ENCODE data around the gene PDK4. TPM values are rescaled to one million over a fixed set of nuclear protein-coding genes. Genes with fewer than 3 reads are reported as not detected.

The PDK4 gene
- total and polyA plus RNA-seq, 2 donors from 2014 or later: 45.0 to 106 TPM

DNA sequence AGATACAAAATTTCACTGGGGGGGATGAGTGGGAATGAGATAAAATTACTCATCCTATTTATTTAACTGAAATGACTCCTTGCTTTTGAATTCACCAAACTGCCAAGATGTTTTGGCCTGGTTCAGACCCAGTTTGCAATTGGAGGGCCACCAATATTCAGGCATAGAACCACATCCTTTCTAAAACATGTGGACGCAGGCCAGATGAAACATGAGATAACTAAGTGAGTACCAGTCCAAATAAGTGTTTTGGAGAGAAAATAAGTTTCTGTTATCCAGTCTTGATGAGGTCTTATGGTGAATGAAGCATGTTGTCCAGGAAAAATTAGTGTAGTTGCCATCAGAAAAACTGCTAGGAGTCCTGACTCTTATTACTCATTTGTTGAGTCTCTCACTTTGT, 36.3 kb upstream of the PDK4 start:
- Histone ChIP-seq H3K27ac (ENCODE audit: low read depth in 2 of 2, low read length in 2 of 2) (no peak overlapping the region), H3K9me3 (ENCODE audit: control insufficient read depth in 2 of 3, insufficient read depth in 1 of 3, low read length in 3 of 3) (no peaks in the 10 kb centered on the region)
- FAIRE-seq: no peak

GRCh38 chr7:95631527-95631926, 35.2 kb upstream of the PDK4 start:
- Histone ChIP-seq H3K9ac (ENCODE audit: low read length in 3 of 3) (no peak overlapping the region), H3K4me1 (ENCODE audit: control insufficient read depth in 2 of 3, insufficient read depth in 2 of 3, low read depth in 1 of 3, low read length in 3 of 3) (no peaks in the 10 kb centered on the region), H3K4me3 (ENCODE audit: low read length in 3 of 3) (no peak overlapping the region), H3K27ac (ENCODE audit: low read depth in 2 of 2, low read length in 2 of 2) (no peak overlapping the region), H3K36me3 (ENCODE audit: control insufficient read depth in 2 of 3, insufficient read depth in 3 of 3, low read length in 3 of 3) (no peaks in the 10 kb centered on the region), H3K9me3 (ENCODE audit: control insufficient read depth in 2 of 3, insufficient read depth in 1 of 3, low read length in 3 of 3) (no peaks in the 10 kb centered on the region), H3K27me3 (ENCODE audit: control insufficient read depth, insufficient read depth, low read length) (no peaks in the 10 kb centered on the region)
- intact Hi-C loops (cut with DNase I): no loop called here
- TF ChIP-seq CTCF (IDR thresholded peaks at IDR 0.05; ENCODE audit: borderline replicate concordance, extremely low read depth, insufficient read depth): no peak
- FAIRE-seq (no peak), DNase-seq (no peak)

More for the DNA sequence above, 36.3 kb upstream of the PDK4 start:
- intact Hi-C loops (cut with DNase I): no loop called here
- no peaks in the 10 kb centered on the region for H3K36me3 ChIP-seq (ENCODE audit: control insufficient read depth in 2 of 3, insufficient read depth in 3 of 3, low read length in 3 of 3)
- TF ChIP-seq CTCF (IDR thresholded peaks at IDR 0.05; ENCODE audit: borderline replicate concordance, extremely low read depth, insufficient read depth): no peak
- H3K4me3 ChIP-seq (ENCODE audit: low read length in 3 of 3): no peak overlapping the region
- no peaks in the 10 kb centered on the region for H3K27me3 ChIP-seq (ENCODE audit: control insufficient read depth, insufficient read depth, low read length)
- no peak for DNase-seq
- H3K4me1 ChIP-seq (ENCODE audit: control insufficient read depth in 2 of 3, insufficient read depth in 2 of 3, low read depth in 1 of 3, low read length in 3 of 3): no peaks in the 10 kb centered on the region
- no peak overlapping the region for H3K9ac ChIP-seq (ENCODE audit: low read length in 3 of 3)

- no peak overlapping the region for H3K9ac ChIP-seq (ENCODE audit: low read length in 3 of 3)
- no peak overlapping the region for H3K4me3 ChIP-seq (ENCODE audit: low read length in 3 of 3)
- H3K4me1 ChIP-seq (ENCODE audit: control insufficient read depth in 2 of 3, insufficient read depth in 2 of 3, low read depth in 1 of 3, low read length in 3 of 3): no peaks in the 10 kb centered on the region
- no peaks in the 10 kb centered on the region for H3K36me3 ChIP-seq (ENCODE audit: control insufficient read depth in 2 of 3, insufficient read depth in 3 of 3, low read length in 3 of 3)
- DNase-seq (no peak), FAIRE-seq (no peak)
- H3K27me3 ChIP-seq (ENCODE audit: control insufficient read depth, insufficient read depth, low read length): no peaks in the 10 kb centered on the region
- no peaks in the 10 kb centered on the region for H3K9me3 ChIP-seq (ENCODE audit: control insufficient read depth in 2 of 3, insufficient read depth in 1 of 3, low read length in 3 of 3)
- intact Hi-C loops (cut with DNase I): no loop called here
- TF ChIP-seq CTCF (IDR thresholded peaks at IDR 0.05; ENCODE audit: borderline replicate concordance, extremely low read depth, insufficient read depth): no peak
- H3K27ac ChIP-seq (ENCODE audit: low read depth in 2 of 2, low read length in 2 of 2): no peak overlapping the region
Observed at GRCh38 chr7:95630702-95631458, 34.6 kb upstream of the PDK4 start.

All from kidney (tissue), 14 donors.